Rectal smooth muscle tissue (tissue), 1 donor: ENCODE measurements around the gene CAMKV.
"Not testable (repeated sequence)": the region's sequence is repeated elsewhere in the genome, so short reads cannot be mapped to it uniquely, and the experiment has no call there.

Experiments
- H3K27ac ChIP-seq: one replicate; pipeline ENCODE4 v1.7.0; 2013; ENCODE audit warnings: low read depth, low read length, inconsistent platforms
- H3K27me3 ChIP-seq: one replicate; pipeline ENCODE4 v1.7.0; 2013; ENCODE audit warnings: low read length; ENCODE audit not compliant: control insufficient read depth, insufficient read depth
- H3K36me3 ChIP-seq: one replicate; pipeline ENCODE4 v1.7.0; 2013; ENCODE audit warnings: low read length; ENCODE audit not compliant: control insufficient read depth, insufficient read depth
- H3K4me1 ChIP-seq: one replicate; pipeline ENCODE4 v1.7.0; 2013; ENCODE audit warnings: low read length; ENCODE audit not compliant: control insufficient read depth, insufficient read depth
- H3K4me3 ChIP-seq: one replicate; pipeline ENCODE4 v1.7.0; 2013; ENCODE audit warnings: low read length
- H3K9ac ChIP-seq: one replicate; pipeline ENCODE4 v1.7.0; 2013; ENCODE audit warnings: low read length

The CAMKV gene, protein sequence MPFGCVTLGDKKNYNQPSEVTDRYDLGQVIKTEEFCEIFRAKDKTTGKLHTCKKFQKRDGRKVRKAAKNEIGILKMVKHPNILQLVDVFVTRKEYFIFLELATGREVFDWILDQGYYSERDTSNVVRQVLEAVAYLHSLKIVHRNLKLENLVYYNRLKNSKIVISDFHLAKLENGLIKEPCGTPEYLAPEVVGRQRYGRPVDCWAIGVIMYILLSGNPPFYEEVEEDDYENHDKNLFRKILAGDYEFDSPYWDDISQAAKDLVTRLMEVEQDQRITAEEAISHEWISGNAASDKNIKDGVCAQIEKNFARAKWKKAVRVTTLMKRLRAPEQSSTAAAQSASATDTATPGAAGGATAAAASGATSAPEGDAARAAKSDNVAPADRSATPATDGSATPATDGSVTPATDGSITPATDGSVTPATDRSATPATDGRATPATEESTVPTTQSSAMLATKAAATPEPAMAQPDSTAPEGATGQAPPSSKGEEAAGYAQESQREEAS

DNA sequence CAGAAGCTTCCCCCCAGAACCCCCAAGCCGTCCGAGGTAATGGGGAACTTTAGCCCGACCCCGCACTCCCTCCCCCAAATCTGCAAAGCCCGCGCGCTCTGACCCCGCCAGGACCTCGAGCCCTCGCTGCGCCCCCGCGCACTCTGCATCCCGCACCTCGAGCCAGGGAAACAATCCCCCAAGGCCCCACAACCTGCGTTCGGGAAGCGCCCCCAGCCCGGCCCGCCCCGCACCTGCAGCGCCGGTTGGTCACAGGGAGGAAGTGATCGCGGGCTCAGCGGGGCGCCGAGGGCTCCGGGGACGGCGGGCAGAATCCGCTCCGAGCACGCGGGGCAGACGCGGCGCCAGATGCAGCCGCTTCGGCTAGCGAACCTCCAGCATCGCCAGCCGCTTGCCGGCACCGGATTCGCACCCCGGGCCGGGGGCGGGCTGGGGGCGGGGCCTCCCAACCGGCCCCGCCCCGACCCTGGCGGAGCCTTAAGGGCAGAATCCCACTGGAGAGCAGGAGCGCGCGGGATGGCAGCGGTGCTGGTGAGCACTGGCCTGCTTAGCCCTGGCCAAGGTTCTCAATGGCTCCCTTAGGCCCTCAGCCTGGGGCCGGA is at the start of gene CAMKV:
CAMKV (minus strand) TSS at position 382 of the 602 bp plus-strand sequence. CDS start 7,518 bp downstream, outside the sequence.
- no peak within 1 kb of the TSS for H3K27ac ChIP-seq
- H3K4me3 ChIP-seq: peak within 1 kb of the TSS; percentile 44
- no peak within 1 kb of the TSS for H3K9ac ChIP-seq
- peaks cover 15% of the 10 kb centered on the region for H3K27me3 ChIP-seq
- no peaks in the 10 kb centered on the region for H3K4me1 ChIP-seq
- H3K36me3 ChIP-seq: no peaks in the 10 kb centered on the region

DNA sequence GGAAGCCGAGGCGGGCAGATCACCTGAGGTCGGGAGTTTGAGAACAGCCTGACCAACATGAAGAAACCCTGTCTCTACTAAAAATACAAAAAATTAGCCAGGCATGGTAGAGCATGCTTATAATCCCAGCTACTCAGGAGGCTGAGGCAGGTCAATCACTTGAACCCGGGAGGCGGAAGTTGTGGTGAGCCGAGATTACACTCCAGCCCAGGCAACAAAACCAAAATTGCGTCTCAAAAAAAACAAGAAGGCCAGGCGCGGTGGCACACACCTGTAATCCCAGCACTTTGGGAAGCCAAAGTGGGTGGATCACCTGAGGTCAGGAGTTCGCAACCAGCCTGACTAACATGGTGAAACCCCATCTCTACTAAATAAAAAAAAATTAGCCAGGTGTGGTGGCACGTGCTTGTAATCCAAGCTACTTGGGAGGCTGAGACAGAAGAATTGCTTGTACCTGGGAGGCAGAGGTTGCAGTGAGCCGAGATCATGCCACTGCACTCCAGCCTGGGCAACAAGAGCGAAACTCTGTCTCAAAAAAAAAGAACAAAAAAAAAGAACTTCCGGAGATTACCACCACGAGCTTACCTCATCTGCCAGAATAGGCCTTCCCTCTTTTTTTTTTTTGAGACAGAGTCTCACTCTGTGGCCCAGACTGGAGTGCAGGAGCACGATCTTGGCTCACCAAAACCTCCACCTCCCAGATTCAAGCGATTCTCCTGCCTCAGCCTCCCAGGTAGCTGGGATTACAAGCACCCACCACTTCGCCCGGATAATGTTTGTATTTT is 48.3 kb upstream of the CAMKV start:
- not testable (repeated sequence) for H3K9ac ChIP-seq, H3K27me3 ChIP-seq, H3K36me3 ChIP-seq, H3K4me3 ChIP-seq, H3K27ac ChIP-seq, H3K4me1 ChIP-seq

DNA sequence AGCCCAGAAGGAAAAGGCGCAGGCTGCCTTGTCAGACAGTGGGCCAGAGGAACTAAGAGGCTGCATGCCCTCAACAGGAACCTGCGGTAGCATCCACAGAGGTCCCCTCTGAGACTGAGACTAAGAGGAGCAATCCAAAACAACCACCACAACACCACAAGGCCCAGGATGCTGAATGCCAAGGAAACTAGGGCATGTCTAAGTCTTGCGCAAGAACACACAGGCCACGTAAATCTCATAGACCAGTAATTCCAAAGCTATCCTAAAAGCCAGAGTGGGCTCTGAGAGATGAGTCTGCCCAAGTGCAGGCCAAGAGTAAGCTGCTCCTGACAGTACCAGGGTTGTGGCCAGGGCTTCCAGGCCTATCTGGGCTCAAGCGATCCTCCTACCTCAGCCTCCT is 47.0 kb upstream of the CAMKV start:
- Histone ChIP-seq H3K4me3 (no peak overlapping the region), H3K36me3 (peaks cover 8% of the 10 kb centered on the region), H3K27me3 (no peaks in the 10 kb centered on the region), H3K9ac (no peak overlapping the region), H3K27ac (no peak overlapping the region), H3K4me1 (no peaks in the 10 kb centered on the region)

DNA sequence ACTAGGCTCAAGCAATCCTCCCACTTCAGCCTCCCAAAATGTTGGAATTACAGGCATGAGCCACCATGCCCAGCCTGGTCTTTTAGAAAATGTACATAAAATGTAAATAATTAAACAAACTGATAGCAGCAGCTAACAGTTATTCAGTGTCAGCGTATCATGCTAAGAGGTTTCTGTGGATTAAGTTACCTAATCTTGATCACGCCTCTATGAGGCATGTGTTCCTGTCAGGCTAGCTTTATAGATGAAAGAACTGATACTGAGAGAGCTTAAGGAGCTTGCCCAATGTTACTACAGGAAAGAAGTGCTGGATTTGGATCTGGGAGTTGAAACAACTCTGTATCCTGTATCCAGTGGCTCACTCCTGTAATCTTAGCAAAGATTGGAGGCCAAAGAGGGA is 45.2 kb upstream of the CAMKV start:
- no peak overlapping the region for H3K9ac ChIP-seq
- H3K27ac ChIP-seq: no peak overlapping the region
- H3K4me3 ChIP-seq: no peak overlapping the region
- no peaks in the 10 kb centered on the region for H3K4me1 ChIP-seq
- peaks cover 5% of the 10 kb centered on the region for H3K36me3 ChIP-seq
- no peaks in the 10 kb centered on the region for H3K27me3 ChIP-seq

DNA sequence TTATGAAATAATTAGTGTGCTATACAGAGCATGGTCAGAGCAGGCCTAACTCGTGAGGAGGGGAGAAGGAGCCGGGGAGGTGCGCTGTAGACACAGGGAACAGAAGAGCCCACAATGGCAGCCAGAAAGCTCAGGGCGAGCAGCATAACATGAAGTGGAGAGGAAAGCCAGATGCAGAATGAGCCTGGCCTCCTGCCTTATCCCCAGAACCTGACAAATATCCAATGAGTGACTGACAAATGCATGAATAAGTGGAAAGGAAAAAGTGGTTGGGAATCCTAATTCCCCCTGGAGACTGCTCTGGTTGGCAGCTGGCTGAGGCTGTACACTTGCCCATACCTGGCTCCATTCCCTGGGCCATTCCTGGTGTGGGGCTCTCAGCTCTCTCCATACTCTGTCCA is 43.2 kb upstream of the CAMKV start:
- Histone ChIP-seq H3K4me1 (no peaks in the 10 kb centered on the region), H3K27ac (no peak overlapping the region), H3K36me3 (peaks cover 5% of the 10 kb centered on the region), H3K27me3 (no peaks in the 10 kb centered on the region), H3K4me3 (no peak overlapping the region), H3K9ac (no peak overlapping the region)

DNA sequence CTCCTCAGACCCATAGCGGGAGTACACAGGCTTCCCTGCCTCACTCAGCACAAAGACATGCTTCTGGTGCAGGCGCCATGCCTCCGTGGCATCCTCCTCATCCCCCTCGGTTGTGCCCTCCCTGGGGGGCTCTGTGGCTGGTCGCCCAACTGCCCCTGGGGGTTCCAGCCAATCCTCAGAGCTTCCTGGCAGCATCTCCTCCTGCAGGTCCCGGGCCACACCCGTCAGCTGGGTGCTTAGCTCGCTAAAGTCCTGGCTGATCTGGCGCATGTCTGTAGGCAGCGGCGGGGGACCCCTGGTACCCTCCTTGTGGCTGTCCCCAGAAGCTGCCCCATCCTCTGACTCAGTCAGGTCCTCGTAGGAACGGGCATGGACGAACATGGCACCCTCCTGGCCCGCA is 41.9 kb upstream of the CAMKV start:
- H3K27me3 ChIP-seq: no peaks in the 10 kb centered on the region
- no peak overlapping the region for H3K27ac ChIP-seq
- H3K4me3 ChIP-seq: no peak overlapping the region
- H3K36me3 ChIP-seq: peaks cover 5% of the 10 kb centered on the region
- H3K9ac ChIP-seq: no peak overlapping the region
- H3K4me1 ChIP-seq: peaks cover under 1% of the 10 kb centered on the region

DNA sequence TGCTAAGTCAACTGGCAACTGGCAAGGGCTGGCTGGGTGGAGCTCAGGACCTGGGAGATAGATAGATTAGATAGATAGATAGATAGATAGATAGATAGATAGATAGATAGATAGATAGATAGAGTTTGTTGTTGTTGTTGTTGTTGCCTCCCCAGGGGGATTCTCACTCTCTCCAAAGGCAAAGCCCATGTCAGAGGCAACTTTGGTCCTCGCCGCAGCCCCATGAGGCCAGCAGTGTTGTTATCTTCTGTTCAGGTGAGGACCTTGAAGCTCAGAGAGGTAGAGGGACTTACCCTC is 41.4 kb upstream of the CAMKV start:
- Histone ChIP-seq H3K4me3 (no peak overlapping the region), H3K36me3 (peaks cover 5% of the 10 kb centered on the region), H3K4me1 (peaks cover 4% of the 10 kb centered on the region), H3K9ac (no peak overlapping the region), H3K27me3 (no peaks in the 10 kb centered on the region), H3K27ac (no peak overlapping the region)

DNA sequence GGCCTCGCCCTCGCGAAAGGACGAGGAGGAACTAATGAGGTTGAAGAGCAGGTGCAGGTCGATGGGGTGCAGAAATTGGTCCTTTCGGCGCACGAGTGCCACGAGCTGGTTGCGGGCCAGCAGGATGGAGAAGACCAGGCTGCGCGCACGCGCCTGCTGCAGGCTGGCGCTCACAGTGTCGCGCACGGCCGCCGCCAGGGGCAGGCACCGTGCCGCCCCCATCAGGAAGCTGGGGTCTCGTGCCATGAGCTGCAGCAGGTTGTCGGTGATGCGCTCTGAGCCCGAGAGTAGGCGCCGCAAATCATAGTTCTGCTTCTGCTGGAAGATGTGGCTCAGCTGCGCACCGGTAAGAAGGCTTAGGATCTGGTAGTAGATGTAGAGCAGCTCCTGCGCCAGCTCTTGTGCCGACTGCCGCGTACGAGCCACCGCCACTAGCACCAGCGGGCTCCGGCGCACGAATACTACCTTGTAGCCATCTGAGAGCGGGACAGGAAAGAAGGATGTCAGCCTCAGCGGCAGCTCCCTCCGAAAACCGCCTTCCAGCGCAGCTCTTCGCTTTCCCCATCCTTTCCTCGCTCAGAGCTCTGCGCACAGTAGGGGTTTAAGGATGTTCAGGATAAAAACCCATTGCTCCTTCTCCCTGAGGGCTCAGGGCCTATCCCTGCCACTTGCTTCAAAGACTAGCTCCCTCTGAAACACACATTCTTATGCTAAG is 40.9 kb upstream of the CAMKV start:
- Histone ChIP-seq H3K9ac (no peak overlapping the region), H3K27me3 (no peaks in the 10 kb centered on the region), H3K4me3 (no peak overlapping the region), H3K36me3 (peaks cover 5% of the 10 kb centered on the region), H3K4me1 (peaks cover 9% of the 10 kb centered on the region), H3K27ac (no peak overlapping the region)

DNA sequence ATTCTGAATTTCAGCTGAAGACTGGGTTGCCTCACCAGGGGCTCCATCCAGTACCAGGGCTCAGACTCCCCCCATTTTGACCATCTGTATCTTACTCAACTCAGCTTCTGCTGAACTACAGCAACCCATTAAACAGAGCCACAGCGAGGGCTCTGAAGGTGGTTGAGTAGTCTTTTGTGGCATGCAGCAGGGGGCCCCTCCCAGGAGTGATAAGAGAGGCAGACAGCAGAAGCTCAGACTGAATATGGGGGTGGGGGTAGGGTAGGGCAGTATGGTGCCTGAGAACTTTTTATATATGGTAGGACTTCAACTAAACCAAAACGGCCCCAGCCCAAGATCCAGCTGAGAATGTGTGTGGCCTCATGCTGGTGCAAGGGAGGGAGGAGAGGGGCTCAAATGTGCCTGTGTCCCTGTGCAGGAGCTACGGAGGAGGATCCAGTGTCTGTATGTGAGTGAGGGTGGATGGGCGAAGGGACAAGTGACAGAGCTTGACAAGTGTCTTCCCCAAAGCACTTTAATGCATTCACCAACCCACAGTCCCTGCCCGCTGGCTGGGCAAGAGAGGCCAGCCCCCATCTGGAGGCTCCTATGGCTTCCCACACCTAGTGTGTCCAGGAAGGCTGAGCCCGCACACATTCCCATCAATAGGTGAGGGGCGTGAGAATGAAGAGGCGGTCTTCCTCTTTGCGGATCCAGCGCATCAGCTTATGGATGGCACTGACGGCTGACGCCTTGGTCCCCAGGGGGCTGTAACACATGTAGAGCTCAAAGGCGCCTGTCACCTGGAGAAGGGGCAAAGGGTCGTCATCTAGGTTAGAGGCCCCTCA is 38.9 kb upstream of the CAMKV start:
- no peak overlapping the region for H3K27ac ChIP-seq

DNA sequence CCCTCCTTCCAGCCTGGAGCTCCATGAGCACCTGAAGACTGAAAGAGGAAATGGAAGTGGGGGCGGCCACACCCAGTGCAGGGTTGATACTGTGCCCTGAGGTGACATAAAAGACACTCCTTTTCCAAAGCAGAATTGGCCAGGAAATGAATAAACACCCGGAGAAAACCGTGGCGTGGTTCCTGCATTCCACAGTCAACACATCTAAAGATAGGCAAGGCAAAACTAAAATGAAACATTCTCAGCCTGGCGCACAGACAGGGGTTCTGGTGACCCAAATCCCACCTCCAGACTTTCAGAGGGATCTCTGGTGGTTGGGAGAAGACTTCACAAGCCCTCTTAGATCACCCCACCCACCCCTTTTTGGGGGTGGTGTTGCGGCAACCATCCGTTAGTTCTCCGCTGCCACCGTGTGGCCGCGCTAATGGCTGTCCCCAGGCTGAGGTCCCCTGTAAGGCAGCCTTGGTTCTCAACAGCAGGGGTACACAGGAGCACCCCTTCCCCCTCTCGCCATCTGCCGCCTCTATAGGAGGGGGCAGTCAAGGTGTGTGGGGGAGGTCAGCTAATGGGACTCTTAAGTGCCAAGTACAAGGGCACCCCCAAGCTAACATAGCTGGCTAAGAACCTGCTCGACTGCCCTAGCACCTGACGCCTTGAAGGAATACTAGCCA is 36.5 kb upstream of the CAMKV start:
- Histone ChIP-seq H3K9ac (no peak overlapping the region), H3K36me3 (no peaks in the 10 kb centered on the region), H3K27ac (no peak overlapping the region), H3K4me3 (peak overlapping the region; percentile 52), H3K4me1 (peaks cover 9% of the 10 kb centered on the region), H3K27me3 (no peaks in the 10 kb centered on the region)

More for the DNA sequence above, 38.9 kb upstream of the CAMKV start:
- Histone ChIP-seq H3K4me1 (peaks cover 9% of the 10 kb centered on the region), H3K27me3 (no peaks in the 10 kb centered on the region), H3K4me3 (no peak overlapping the region), H3K36me3 (peaks cover 5% of the 10 kb centered on the region), H3K9ac (no peak overlapping the region)

DNA sequence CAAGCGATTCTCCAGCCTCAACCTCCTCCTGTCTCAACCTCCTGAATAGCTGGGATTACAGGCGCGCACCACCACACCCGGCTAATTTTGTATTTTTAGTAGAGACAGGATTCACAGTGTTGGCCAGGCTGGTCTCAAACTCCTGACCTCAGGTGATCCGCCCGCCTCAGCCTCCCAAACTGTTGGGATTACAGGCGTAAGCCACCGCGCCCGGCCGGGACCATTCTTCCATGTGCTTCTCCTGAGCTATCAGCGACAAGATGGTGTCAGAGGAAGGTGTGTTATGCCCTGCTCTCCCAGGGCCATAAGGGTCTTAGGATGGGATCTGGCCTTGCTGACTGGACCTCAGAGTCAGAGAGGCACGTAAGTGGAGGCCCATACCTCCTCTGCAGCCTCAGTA is 34.7 kb upstream of the CAMKV start:
- H3K27ac ChIP-seq, H3K27me3 ChIP-seq, H3K36me3 ChIP-seq, H3K4me3 ChIP-seq, H3K9ac ChIP-seq, H3K4me1 ChIP-seq: not testable (repeated sequence)
